Measurements from ENCODE around the gene ICAM1.

DNA sequence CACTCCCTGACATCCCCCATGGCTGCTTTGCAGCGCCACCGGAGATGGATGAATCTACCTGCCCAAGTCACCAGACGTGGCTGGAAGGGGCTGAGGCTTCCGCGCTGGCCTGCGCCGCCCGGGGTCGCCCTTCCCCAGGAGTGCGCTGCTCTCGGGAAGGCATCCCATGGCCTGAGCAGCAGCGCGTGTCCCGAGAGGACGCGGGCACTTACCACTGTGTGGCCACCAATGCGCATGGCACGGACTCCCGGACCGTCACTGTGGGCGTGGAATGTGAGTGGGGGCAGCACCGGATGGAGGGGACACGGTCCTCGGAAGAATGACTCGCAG, 23.4 kb downstream of the ICAM1 start:
- TF ChIP-seq, protein P1, sequence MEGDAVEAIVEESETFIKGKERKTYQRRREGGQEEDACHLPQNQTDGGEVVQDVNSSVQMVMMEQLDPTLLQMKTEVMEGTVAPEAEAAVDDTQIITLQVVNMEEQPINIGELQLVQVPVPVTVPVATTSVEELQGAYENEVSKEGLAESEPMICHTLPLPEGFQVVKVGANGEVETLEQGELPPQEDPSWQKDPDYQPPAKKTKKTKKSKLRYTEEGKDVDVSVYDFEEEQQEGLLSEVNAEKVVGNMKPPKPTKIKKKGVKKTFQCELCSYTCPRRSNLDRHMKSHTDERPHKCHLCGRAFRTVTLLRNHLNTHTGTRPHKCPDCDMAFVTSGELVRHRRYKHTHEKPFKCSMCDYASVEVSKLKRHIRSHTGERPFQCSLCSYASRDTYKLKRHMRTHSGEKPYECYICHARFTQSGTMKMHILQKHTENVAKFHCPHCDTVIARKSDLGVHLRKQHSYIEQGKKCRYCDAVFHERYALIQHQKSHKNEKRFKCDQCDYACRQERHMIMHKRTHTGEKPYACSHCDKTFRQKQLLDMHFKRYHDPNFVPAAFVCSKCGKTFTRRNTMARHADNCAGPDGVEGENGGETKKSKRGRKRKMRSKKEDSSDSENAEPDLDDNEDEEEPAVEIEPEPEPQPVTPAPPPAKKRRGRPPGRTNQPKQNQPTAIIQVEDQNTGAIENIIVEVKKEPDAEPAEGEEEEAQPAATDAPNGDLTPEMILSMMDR (IDR thresholded peaks at IDR 0.05) = no peak
- TF ChIP-seq POLR2A (IDR thresholded peaks at IDR 0.05) = no peak

Measured in vagina (tissue), 2 donors.